CD4-positive, alpha-beta memory T cell (primary cell): ENCODE results near the gene OTULIN. TPM values are rescaled to one million over a fixed set of nuclear protein-coding genes. Genes with fewer than 3 reads are reported as not detected.

Experiments
- CTCF ChIA-PET: fragments of 350-600 bp; sonication (Branson Sonifier 250); formaldehyde crosslinking; loops from one replicate; lab custom pipeline; 2021; ENCODE audit warnings: inconsistent platforms; ENCODE audit not compliant: partially characterized antibody; lab: Charles Lee
- POLR2A ChIA-PET: fragments of 350-600 bp; sonication (Branson Sonifier 250); formaldehyde crosslinking; loops from one replicate; lab custom pipeline; 2021; ENCODE audit not compliant: partially characterized antibody; lab: Charles Lee
- DNase-seq, 5 donors: peaks; one replicate each; pipeline versions ENCODE4 v3.0.0 to v3.0.0-alpha.2; 2020 to 2022; ENCODE audit warnings: mixed read lengths in 1 of 5
- H3K27ac ChIP-seq: one replicate; pipeline ENCODE4 v1.7.0; 2013; ENCODE audit warnings: low read depth, low read length
- H3K27me3 ChIP-seq: 2 replicates; pipeline ENCODE4 v1.7.0; 2013; ENCODE audit warnings: mild to moderate bottlenecking, low read length, moderate library complexity; ENCODE audit not compliant: insufficient read depth
- H3K36me3 ChIP-seq: 2 replicates; pipeline ENCODE4 v1.7.0; 2013; ENCODE audit warnings: mild to moderate bottlenecking, low read length, moderate library complexity; ENCODE audit not compliant: insufficient read depth
- H3K4me1 ChIP-seq: 2 replicates; pipeline ENCODE4 v1.7.0; 2013; ENCODE audit warnings: mild to moderate bottlenecking, low read length, moderate library complexity; ENCODE audit not compliant: insufficient read depth
- H3K4me3 ChIP-seq, 2 donors: one replicate each; pipeline ENCODE4 v1.7.0; 2013; ENCODE audit warnings: low read length in 2 of 2, mild to moderate bottlenecking in 1 of 2
- H3K9me3 ChIP-seq, 2 donors: one replicate each; pipeline ENCODE4 v1.7.0; 2013; ENCODE audit warnings: low read length in 2 of 2, control low read depth in 1 of 2; ENCODE audit not compliant: control insufficient read depth in 1 of 2
- H3K27ac Mint-ChIP-seq, 7 donors: one replicate each; pipeline ENCODE4 v1.8.0; 2020 to 2021; ENCODE audit warnings: mixed read lengths in 7 of 7, mild to moderate bottlenecking in 6 of 7, inconsistent platforms in 3 of 7, moderate library complexity in 3 of 7
- H3K27me3 Mint-ChIP-seq, 2 donors: one replicate each; pipeline ENCODE4 v1.8.0; 2020 to 2021; ENCODE audit warnings: mixed read lengths in 2 of 2
- H3K36me3 Mint-ChIP-seq, 2 donors: one replicate each; pipeline ENCODE4 v1.8.0; 2020 to 2021; ENCODE audit warnings: mixed read lengths in 2 of 2, inconsistent platforms in 1 of 2, mild to moderate bottlenecking in 1 of 2
- H3K4me1 Mint-ChIP-seq, 4 donors: one replicate each; pipeline ENCODE4 v1.8.0; 2020 to 2021; ENCODE audit warnings: mixed read lengths in 4 of 4, mild to moderate bottlenecking in 1 of 4
- H3K4me3 Mint-ChIP-seq, 8 donors: one replicate each; pipeline ENCODE4 v1.8.0; 2020 to 2021; ENCODE audit warnings: mixed read lengths in 8 of 8, mild to moderate bottlenecking in 7 of 8, moderate library complexity in 6 of 8, inconsistent platforms in 3 of 8
- H3K9me3 Mint-ChIP-seq, 8 donors: one replicate each; pipeline ENCODE4 v1.8.0; 2020 to 2021; ENCODE audit warnings: mixed read lengths in 8 of 8, mild to moderate bottlenecking in 5 of 8, inconsistent platforms in 3 of 8, moderate library complexity in 1 of 8
- intact Hi-C: fragments of 100-400 bp; cut with micrococcal nuclease; formaldehyde crosslinking; loops from one replicate; pipeline ENCODE4 v1.15.1; 2023
- polyA plus RNA-seq, 2 donors: library from polyadenylated mRNA; unstranded; fragments of 300-500 nt; fragmentation: Illumina TruSeq; gene quantifications; one replicate each; pipeline ENCODE4 v1.2.3, GENCODE V29; 2021
- total RNA-seq, 2 experiments: library from RNA; stranded (reverse); gene quantifications; one replicate each; pipeline ENCODE4 v1.2.3, GENCODE V29; 2021

Gene OTULIN
- total and polyA plus RNA-seq, 4 experiments from 2014 or later = 12.1 to 69.0 (median 39.9) TPM

DNA sequence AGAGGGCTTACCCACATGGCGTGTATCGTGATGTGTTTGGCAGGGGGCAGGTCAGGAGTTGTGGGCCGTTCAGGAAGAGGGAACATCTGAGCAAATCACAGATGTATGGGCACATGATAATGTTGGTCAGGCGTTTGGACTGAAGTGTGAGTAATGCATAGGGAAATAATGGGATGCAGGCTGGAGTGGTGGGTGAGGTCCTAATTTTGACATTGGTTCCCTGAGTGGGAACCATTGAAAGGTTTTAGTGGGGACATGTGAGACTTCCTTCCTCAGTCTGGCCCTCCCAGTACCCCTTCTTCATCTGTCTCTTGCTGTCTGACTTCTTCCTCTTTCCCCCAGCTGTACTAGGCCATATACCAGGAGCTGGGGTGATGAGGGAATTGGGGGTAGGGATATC lies 7.6 kb downstream of the OTULIN start:
- H3K36me3 Mint-ChIP-seq = peaks cover 11 to 42% of the 10 kb centered on the region in 2 donors
- intact Hi-C loops = no loop called here
- Histone ChIP-seq H3K4me1 (peaks cover 98% of the 10 kb centered on the region), H3K9me3 (no peaks in the 10 kb centered on the region), H3K27me3 (no peaks in the 10 kb centered on the region), H3K4me3 (no peak overlapping the region), H3K27ac (peak overlapping the region; percentile 50), H3K36me3 (no peaks in the 10 kb centered on the region)
- ChIA-PET CTCF (interaction anchor here (1.5 to 3.2 kb wide), 2 partner anchors 13 to 55 kb away, joined by 4 to 20 read pairs; no protein-coding TSS in a partner anchor), POLR2A (interaction anchor here (1.6 kb wide), 1 partner anchor 77 kb away, joined by 3 read pairs; no protein-coding TSS in a partner anchor)
- peaks cover 65 to 89% (median 78%) of the 10 kb centered on the region in 4 donors for H3K4me1 Mint-ChIP-seq
- DNase-seq = no peak
- peak overlapping the region; percentile 71 to 95 (median 90) for H3K27ac Mint-ChIP-seq
- H3K27me3 Mint-ChIP-seq = no peaks in the 10 kb centered on the region
- peak overlapping the region in 4 of 8 donors; percentile 13 to 73 (median 30) for H3K4me3 Mint-ChIP-seq
- no peaks in the 10 kb centered on the region for H3K9me3 Mint-ChIP-seq

DNA sequence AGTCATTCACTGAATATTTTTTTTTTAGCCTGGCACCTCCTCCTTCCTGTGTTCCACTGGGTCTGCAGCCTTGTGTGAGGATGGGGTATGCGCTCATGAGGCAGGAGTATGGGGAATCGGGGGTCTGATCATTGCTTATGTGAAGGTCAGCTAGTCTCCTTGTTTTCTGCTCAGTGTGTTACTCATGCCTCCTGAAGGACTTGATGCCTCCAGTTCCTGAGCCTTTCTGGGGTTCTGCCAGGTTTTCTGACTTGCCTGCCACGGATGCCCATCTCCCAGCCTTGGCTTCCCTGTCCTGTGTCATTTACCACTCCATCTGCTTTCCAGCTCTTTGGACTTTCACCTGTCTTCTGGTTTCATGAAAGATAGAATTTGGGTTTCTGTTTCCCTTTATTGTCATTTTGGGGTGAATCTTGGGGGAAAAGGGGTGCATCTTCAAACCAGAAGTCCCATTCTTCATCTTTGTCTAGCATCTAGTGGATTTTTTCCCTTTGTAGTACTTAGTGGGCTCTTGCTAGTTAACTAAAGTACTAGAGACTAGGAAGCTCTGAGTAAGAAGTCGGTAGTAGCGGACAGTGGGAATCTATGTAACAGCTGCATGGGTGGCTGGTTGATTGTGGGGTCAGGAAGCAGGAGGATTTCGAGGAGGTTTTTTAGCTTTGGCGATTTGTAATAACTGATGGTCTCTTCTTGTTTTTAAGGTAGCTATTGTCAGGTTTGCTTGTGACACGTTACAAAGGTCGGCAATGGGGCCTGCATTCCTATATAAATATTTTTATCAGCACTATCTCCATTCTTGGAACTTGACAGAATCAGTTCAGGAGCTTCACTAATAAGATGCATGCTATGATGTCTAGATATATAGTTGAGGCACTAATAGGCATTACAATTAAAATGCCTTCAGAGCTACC lies 8.2 kb downstream of the OTULIN start:
- Histone ChIP-seq H3K4me3 (no peak overlapping the region), H3K27ac (peak overlapping the region; percentile 50)

DNA sequence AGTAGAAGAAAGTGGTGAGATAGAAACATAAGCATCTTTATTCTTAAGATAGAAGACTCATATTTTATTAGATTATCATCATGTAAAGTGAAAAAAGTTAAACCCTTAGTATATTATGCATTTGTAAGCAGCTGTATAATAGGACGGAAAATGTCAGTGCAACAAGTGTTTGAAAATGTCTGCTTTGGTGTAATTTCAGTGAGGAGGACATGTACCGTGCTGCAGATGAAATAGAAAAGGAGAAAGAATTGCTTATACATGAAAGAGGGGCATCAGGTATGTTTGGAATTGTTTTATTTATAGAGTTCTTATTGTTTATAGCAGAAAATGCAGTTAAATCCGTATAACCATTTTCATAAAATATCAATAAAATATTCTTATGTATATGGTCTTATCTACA lies 8.9 kb downstream of the OTULIN start:
- CTCF ChIA-PET = interaction anchor here (0.9 to 3.2 kb wide), 2 partner anchors 12 to 19 kb away, joined by 3 to 20 read pairs; no protein-coding TSS in a partner anchor
- H3K27ac ChIP-seq = no peak overlapping the region
- H3K36me3 ChIP-seq = no peaks in the 10 kb centered on the region
- Mint-ChIP-seq H3K27me3 (no peaks in the 10 kb centered on the region), H3K27ac (peak overlapping the region in 5 of 7 donors; percentile 53 to 92 (median 62)), H3K36me3 (peaks cover 15 to 48% of the 10 kb centered on the region in 2 donors), H3K9me3 (no peaks in the 10 kb centered on the region), H3K4me1 (peaks cover 58 to 82% (median 73%) of the 10 kb centered on the region in 4 donors), H3K4me3 (peak overlapping the region in 1 of 8 donors; percentile 23)
- H3K27me3 ChIP-seq = no peaks in the 10 kb centered on the region
- no peak for DNase-seq
- POLR2A ChIA-PET = no interaction called here
- H3K4me3 ChIP-seq = no peak overlapping the region
- H3K4me1 ChIP-seq = peaks cover 86% of the 10 kb centered on the region
- intact Hi-C loops = no loop called here
- no peaks in the 10 kb centered on the region for H3K9me3 ChIP-seq

More for the DNA sequence above, 8.2 kb downstream of the OTULIN start:
- POLR2A ChIA-PET = interaction anchor here (0.6 to 1.6 kb wide), 2 partner anchors 77 to 90 kb away, joined by 3 read pairs; no protein-coding TSS in a partner anchor
- Histone ChIP-seq H3K36me3 (no peaks in the 10 kb centered on the region), H3K9me3 (no peaks in the 10 kb centered on the region), H3K27me3 (no peaks in the 10 kb centered on the region), H3K4me1 (peaks cover 93% of the 10 kb centered on the region)
- CTCF ChIA-PET = interaction anchor here (0.9 to 3.2 kb wide), 2 partner anchors 12 to 18 kb away, joined by 3 to 20 read pairs; no protein-coding TSS in a partner anchor
- Mint-ChIP-seq H3K27me3 (no peaks in the 10 kb centered on the region), H3K4me3 (peak overlapping the region in 5 of 8 donors; percentile 13 to 73 (median 21)), H3K27ac (peak overlapping the region; percentile 71 to 95 (median 90)), H3K36me3 (peaks cover 11 to 45% of the 10 kb centered on the region in 2 donors), H3K4me1 (peaks cover 61 to 82% (median 74%) of the 10 kb centered on the region in 4 donors), H3K9me3 (no peaks in the 10 kb centered on the region)
- DNase-seq = no peak
- intact Hi-C loops = no loop called here

DNA sequence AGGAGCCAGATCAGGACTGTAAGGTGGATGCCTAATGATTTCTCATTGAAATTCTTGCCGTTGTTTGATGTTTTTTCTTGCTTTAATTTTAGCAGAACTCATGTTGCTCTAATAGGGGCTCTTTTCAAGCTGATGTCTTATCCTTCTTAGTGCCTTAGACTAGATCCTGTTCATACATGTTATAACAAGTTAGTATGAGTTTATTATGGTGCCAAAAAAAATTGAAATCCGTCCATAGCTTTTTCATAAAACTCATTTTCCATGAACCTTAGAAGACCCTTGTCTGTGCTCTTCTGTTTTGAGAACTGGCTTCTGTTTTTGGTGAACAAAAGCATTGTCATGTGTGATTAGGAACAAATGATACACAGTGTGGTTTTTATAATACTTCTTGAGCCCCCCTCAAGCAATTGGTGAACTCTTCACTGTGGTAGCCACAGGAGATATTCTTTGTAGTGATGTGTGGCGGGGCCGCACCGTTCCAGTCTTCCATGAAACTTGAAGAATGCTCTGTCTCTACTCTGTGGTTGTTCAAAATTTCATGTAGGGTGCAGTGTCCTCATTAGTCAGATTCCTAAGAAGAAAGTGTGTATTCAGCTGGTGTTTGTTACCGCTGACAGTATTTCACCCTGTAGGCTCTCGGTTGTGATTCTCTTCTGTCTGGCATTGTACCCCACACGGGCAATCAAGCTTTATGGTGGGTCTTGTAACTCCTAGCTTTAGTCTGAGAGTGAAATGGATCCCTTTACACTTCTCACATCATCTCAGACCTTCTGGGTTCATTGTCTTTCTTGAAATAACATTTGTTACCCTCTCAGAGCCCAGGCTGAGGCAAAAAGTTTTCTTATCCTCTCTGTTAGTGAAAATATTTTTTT lies 10.7 kb downstream of the OTULIN start:
- H3K4me3 ChIP-seq = no peak overlapping the region
- peaks cover 16 to 61% of the 10 kb centered on the region in 2 donors for H3K36me3 Mint-ChIP-seq
- peaks cover 68% of the 10 kb centered on the region for H3K4me1 ChIP-seq
- H3K27ac ChIP-seq = peak overlapping the region; percentile 61
- ChIA-PET CTCF (interaction anchor here (0.5 to 3.1 kb wide), 7 partner anchors 9 to 340 kb away, joined by 3 to 25 read pairs (median 6); no protein-coding TSS in a partner anchor), POLR2A (interaction anchor here (0.8 to 2.1 kb wide), 5 partner anchors 9 to 32 kb away, joined by 3 to 9 read pairs (median 7); partner anchors contain the start of gene OTULIN)
- H3K27me3 Mint-ChIP-seq = no peaks in the 10 kb centered on the region
- peaks cover 59 to 72% (median 65%) of the 10 kb centered on the region in 4 donors for H3K4me1 Mint-ChIP-seq
- H3K9me3 Mint-ChIP-seq = no peaks in the 10 kb centered on the region
- peak overlapping the region in 7 of 8 donors; percentile 65 to 78 (median 74) for H3K4me3 Mint-ChIP-seq
- DNase-seq = no peak
- peaks cover 7% of the 10 kb centered on the region for H3K36me3 ChIP-seq
- H3K9me3 ChIP-seq = no peaks in the 10 kb centered on the region
- no peaks in the 10 kb centered on the region for H3K27me3 ChIP-seq
- intact Hi-C loops = no loop called here
- peak overlapping the region; percentile 78 to 93 (median 88) for H3K27ac Mint-ChIP-seq

DNA sequence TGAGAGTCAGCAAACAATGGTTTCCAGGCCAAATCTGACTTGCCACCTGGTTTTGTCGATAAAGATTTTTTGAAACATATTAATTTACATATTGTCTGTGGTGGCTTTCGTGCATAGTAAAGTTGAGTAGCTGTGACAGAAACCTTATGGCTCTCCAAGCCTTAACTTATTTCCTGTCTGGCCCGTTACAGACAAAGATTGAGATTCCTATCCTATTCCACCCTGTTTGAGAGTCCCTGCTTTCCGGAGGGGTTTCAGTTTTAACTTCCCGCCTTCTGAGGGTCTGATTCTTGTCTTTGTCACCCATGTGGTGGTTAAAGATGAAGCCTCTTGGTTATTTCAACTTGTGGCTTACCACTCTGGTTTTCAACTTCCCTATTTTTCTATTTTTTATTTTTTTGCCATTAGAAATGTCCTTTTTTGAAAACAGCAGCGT lies 11.4 kb downstream of the OTULIN start:
- CTCF ChIA-PET = interaction anchor here (0.5 to 3.1 kb wide), 8 partner anchors 9 to 339 kb away, joined by 3 to 25 read pairs (median 4); no protein-coding TSS in a partner anchor
- no peaks in the 10 kb centered on the region for H3K27me3 ChIP-seq
- no peaks in the 10 kb centered on the region for H3K9me3 Mint-ChIP-seq
- H3K27me3 Mint-ChIP-seq = no peaks in the 10 kb centered on the region
- peak overlapping the region; percentile 11 to 78 (median 74) for H3K4me3 Mint-ChIP-seq
- H3K4me3 ChIP-seq = no peak overlapping the region
- H3K4me1 ChIP-seq = peaks cover 62% of the 10 kb centered on the region
- peaks cover 11% of the 10 kb centered on the region for H3K36me3 ChIP-seq
- H3K27ac Mint-ChIP-seq = peak overlapping the region; percentile 78 to 93 (median 88)
- H3K4me1 Mint-ChIP-seq = peaks cover 57 to 67% (median 61%) of the 10 kb centered on the region in 4 donors
- intact Hi-C loops = loop anchor here (1.0 kb wide), 1 partner anchor 10 kb away; no protein-coding TSS in a partner anchor
- POLR2A ChIA-PET = interaction anchor here (1.5 to 2.1 kb wide), 4 partner anchors 9 to 32 kb away, joined by 5 to 9 read pairs (median 8); partner anchors contain the start of gene OTULIN
- H3K9me3 ChIP-seq = no peaks in the 10 kb centered on the region
- H3K27ac ChIP-seq = peak overlapping the region; percentile 61
- DNase-seq = peak in 3 of 5 donors; percentile 11 to 28 (median 16)
- peaks cover 19 to 65% of the 10 kb centered on the region in 2 donors for H3K36me3 Mint-ChIP-seq

DNA sequence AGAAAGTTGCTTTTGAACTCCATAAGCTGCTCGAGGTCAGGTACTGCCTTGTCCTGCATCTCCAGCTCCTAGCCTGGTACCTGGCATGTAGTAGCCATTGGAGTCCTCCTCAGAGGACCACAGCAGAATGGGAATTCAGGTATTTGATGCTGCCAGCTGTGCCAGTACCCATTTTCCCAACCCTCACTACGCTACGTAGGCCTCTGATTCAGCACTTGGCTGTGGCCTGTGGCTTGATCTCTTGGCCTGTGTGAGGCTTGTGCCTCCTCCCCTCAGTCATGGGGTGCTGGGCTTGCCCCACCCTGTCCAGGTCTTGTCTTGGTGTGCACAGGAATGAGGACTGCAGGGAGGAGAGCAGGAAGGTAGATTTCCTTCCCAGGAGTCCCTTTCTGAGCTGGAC lies 11.8 kb downstream of the OTULIN start:
- peaks cover 13% of the 10 kb centered on the region for H3K36me3 ChIP-seq
- ChIA-PET POLR2A (interaction anchor here (0.9 to 2.1 kb wide), 5 partner anchors 10 to 195 kb away, joined by 3 to 9 read pairs (median 7); partner anchors contain the start of gene OTULIN), CTCF (interaction anchor here (1.0 to 3.1 kb wide), 6 partner anchors 9 to 327 kb away, joined by 3 to 25 read pairs (median 8); no protein-coding TSS in a partner anchor)
- no peaks in the 10 kb centered on the region for H3K27me3 ChIP-seq
- H3K27ac ChIP-seq = peak overlapping the region; percentile 61
- no peaks in the 10 kb centered on the region for H3K27me3 Mint-ChIP-seq
- H3K9me3 ChIP-seq = no peaks in the 10 kb centered on the region
- H3K9me3 Mint-ChIP-seq = no peaks in the 10 kb centered on the region
- peaks cover 22 to 68% of the 10 kb centered on the region in 2 donors for H3K36me3 Mint-ChIP-seq
- H3K4me3 Mint-ChIP-seq = peak overlapping the region in 7 of 8 donors; percentile 65 to 78 (median 74)
- no peak overlapping the region for H3K4me3 ChIP-seq
- no peak for DNase-seq
- peaks cover 53 to 63% (median 58%) of the 10 kb centered on the region in 4 donors for H3K4me1 Mint-ChIP-seq
- H3K27ac Mint-ChIP-seq = peak overlapping the region; percentile 78 to 93 (median 88)
- peaks cover 57% of the 10 kb centered on the region for H3K4me1 ChIP-seq
- intact Hi-C loops = loop anchor here (1.0 kb wide), 1 partner anchor 10 kb away; no protein-coding TSS in a partner anchor
